Measurements from ENCODE around the gene APLNR.

- TF ChIP-seq CTCF (IDR thresholded peaks at IDR 0.05; ENCODE audit: control extremely low read depth in 1 of 3, insufficient read depth in 1 of 3, low read depth in 1 of 3, low read length in 3 of 3) = no peak
- no peak for TF ChIP-seq ATF3 (IDR thresholded peaks at IDR 0.05; ENCODE audit: insufficient read depth, low read depth, low read length)
- TF ChIP-seq SAP30 (IDR thresholded peaks at IDR 0.05; ENCODE audit: insufficient read depth, insufficient replicate concordance, low read length) = no peak
- no peak for TF ChIP-seq EP300 (IDR thresholded peaks at IDR 0.05; ENCODE audit: borderline replicate concordance in 1 of 2, low read depth in 2 of 2, low read length in 2 of 2)
- no peak for TF ChIP-seq NRF1 (IDR thresholded peaks at IDR 0.05; ENCODE audit: low read depth, low read length)
- TF ChIP-seq TAF1 (IDR thresholded peaks at IDR 0.05; ENCODE audit: low read depth, low read length) = no peak
- TF ChIP-seq KDM1A (IDR thresholded peaks at IDR 0.05; ENCODE audit: borderline replicate concordance, low read length) = no peak
- no peak for TF ChIP-seq CREB1 (IDR thresholded peaks at IDR 0.05)
Measured at GRCh38 chr11:57203882-57204480, 33.1 kb downstream of the APLNR start.
